HepG2 (cell line): Measurements from ENCODE around the gene RPS19BP1. TPM values are rescaled to one million over a fixed set of nuclear protein-coding genes. Genes with fewer than 3 reads are reported as not detected.

Experiments
- CHD2 ChIP-seq: IDR thresholded peaks from 2 replicates; pipeline ENCODE4 v1.6.1; 2011; ENCODE audit warnings: low read depth, low read length, improper control_type of control experiment
- ISL2 ChIP-seq: sonication (generic); formaldehyde crosslinking; IDR thresholded peaks from 2 replicates; pipeline ENCODE4 v1.5.0; 2020; ENCODE audit warnings: missing genetic modification reagents
- KIAA2018 ChIP-seq: sonication (generic); formaldehyde crosslinking; IDR thresholded peaks from 2 replicates; pipeline ENCODE4 v1.5.0; 2020; ENCODE audit warnings: mild to moderate bottlenecking, missing genetic modification reagents, borderline replicate concordance
- KLF11 ChIP-seq: IDR thresholded peaks from 2 replicates; pipeline ENCODE4 v1.6.1; 2016; ENCODE audit warnings: missing compliant biosample characterization
- MTF2 ChIP-seq: sonication (generic); formaldehyde crosslinking; IDR thresholded peaks from 2 replicates; pipeline ENCODE4 v1.5.0; 2020; ENCODE audit warnings: missing genetic modification reagents, borderline replicate concordance
- NFYB ChIP-seq: sonication (generic); formaldehyde crosslinking; IDR thresholded peaks from 2 replicates; pipeline ENCODE4 v1.4.0; 2020; ENCODE audit warnings: missing genetic modification reagents
- SOX13 ChIP-seq, 3 experiments: fragments of 450-650 bp in 1 of 3; sonication (generic) in 1 of 3; formaldehyde crosslinking in 1 of 3; IDR thresholded peaks in 2 of 3; conservative IDR thresholded peaks in 1 of 3; 2 replicates each; pipeline versions ENCODE4 v1.5.0 to v1.6.1; 2016 to 2020; ENCODE audit warnings: antibody characterized with exemption in 1 of 3, mild to moderate bottlenecking in 1 of 3, missing compliant biosample characterization in 1 of 3, missing genetic modification reagents in 1 of 3, moderate library complexity in 1 of 3
- TFDP1 ChIP-seq: IDR thresholded peaks from 2 replicates; pipeline ENCODE4 v1.6.1; 2016; ENCODE audit warnings: missing compliant biosample characterization, missing genetic modification reagents, borderline replicate concordance
- TMF1 ChIP-seq: sonication (generic); formaldehyde crosslinking; IDR thresholded peaks from 2 replicates; pipeline ENCODE4 v1.8.1; 2022; ENCODE audit warnings: low read depth, missing genetic modification reagents
- XRCC5 ChIP-seq: fragments of 200-400 bp; formaldehyde crosslinking; optimal IDR thresholded peaks from 2 replicates; pipeline ENCODE3; 2017; ENCODE audit warnings: mild to moderate bottlenecking, low read length
- ZBTB14 ChIP-seq: sonication (generic); formaldehyde crosslinking; IDR thresholded peaks from 2 replicates; pipeline ENCODE4 v1.4.0; 2020; ENCODE audit warnings: missing genetic modification reagents
- ZEB1 ChIP-seq: IDR thresholded peaks from 2 replicates; pipeline ENCODE4 v1.6.1; 2012; ENCODE audit warnings: mild to moderate bottlenecking, low read depth, inconsistent platforms; ENCODE audit not compliant: insufficient replicate concordance
- ZFAT ChIP-seq: sonication (generic); formaldehyde crosslinking; conservative IDR thresholded peaks from 2 replicates; pipeline ENCODE4 v1.8.1; 2023; ENCODE audit warnings: missing genetic modification reagents, inconsistent platforms
- ZMYM2 ChIP-seq: sonication (generic); formaldehyde crosslinking; IDR thresholded peaks from 2 replicates; pipeline ENCODE4 v1.8.0; 2022; ENCODE audit warnings: mild to moderate bottlenecking, missing genetic modification reagents
- ZNF652 ChIP-seq: IDR thresholded peaks from 2 replicates; pipeline ENCODE4 v1.6.1; 2016; ENCODE audit warnings: low read depth, borderline replicate concordance
- ZNF720 ChIP-seq: sonication (generic); formaldehyde crosslinking; IDR thresholded peaks from 2 replicates; pipeline ENCODE4 v1.4.0; 2020; ENCODE audit warnings: missing genetic modification reagents
- ZNF768 ChIP-seq: sonication (generic); formaldehyde crosslinking; IDR thresholded peaks from 2 replicates; pipeline ENCODE4 v1.4.0; 2020; ENCODE audit warnings: missing genetic modification reagents
- ZNF788 ChIP-seq: sonication (generic); formaldehyde crosslinking; IDR thresholded peaks from 2 replicates; pipeline ENCODE4 v1.5.0; 2020; ENCODE audit warnings: mild to moderate bottlenecking, missing genetic modification reagents, borderline replicate concordance
- ZNF883 ChIP-seq: sonication (generic); formaldehyde crosslinking; IDR thresholded peaks from 2 replicates; pipeline ENCODE4 v1.5.1; 2020; ENCODE audit warnings: mild to moderate bottlenecking, missing genetic modification reagents; ENCODE audit errors: not compliant biosample characterization
- ZSCAN29 ChIP-seq: sonication (generic); formaldehyde crosslinking; conservative IDR thresholded peaks from 2 replicates; pipeline ENCODE4 v1.4.0; 2020; ENCODE audit warnings: mild to moderate bottlenecking, missing genetic modification reagents
- polyA plus RNA-seq, 8 experiments: library from polyadenylated mRNA; depleted of rRNA in 3 of 8; stranded (reverse) in 7 of 8; unstranded in 1 of 8; fragments of >200 nt; fragmentation: Illumina TruSeq in 4 of 8; extraction: Trizol in 4 of 8; gene quantifications; 2 replicates each; pipeline versions ENCODE4 v1.2.1 to v1.2.3, GENCODE V29; 2011 to 2016; ENCODE audit warnings: low read depth in 4 of 8, missing spikeins in 1 of 8, mixed read lengths in 1 of 8; ENCODE audit not compliant: insufficient read depth in 1 of 8
- total RNA-seq, 5 experiments: library from RNA; depleted of rRNA; stranded (reverse); fragments of >200 nt; fragmentation: Illumina TruSeq; extraction: Trizol; gene quantifications; 2 replicates each; pipeline ENCODE4 v1.2.3, GENCODE V29; 2016; ENCODE audit warnings: low read depth in 1 of 5

Gene RPS19BP1
- total and polyA plus RNA-seq, 2 of the 13 experiments (the other 11 are each of a cell fraction or from before 2014, with no cell fraction given), result 44.3 to 81.3 TPM

- TF ChIP-seq ZBTB14 (CRISPR knock-in tag), result 0 out of 2 replicates have a peak, but pooled peaks have one; percentile 1
- no peak for TF ChIP-seq MTF2 (CRISPR knock-in tag)
- TF ChIP-seq ZEB1, result no peak
- TF ChIP-seq SOX13 (IDR thresholded peaks at IDR 0.05), result no peak
- TF ChIP-seq SOX13 (CRISPR knock-in tag; conservative IDR thresholded peaks at IDR 0.05 in 1 of 2, IDR thresholded peaks at IDR 0.05 in 1 of 2), result no peak; a peak in 1 of 4 replicates
- TF ChIP-seq TMF1 (CRISPR knock-in tag), result peak; percentile 80; the same call in 1 of the 2 replicates
- peak; percentile 45; the same call in 1 of the 2 replicates for TF ChIP-seq ZNF652 (CRISPR knock-in tag)
- 0 out of 2 replicates have a peak, but pooled peaks have one; percentile 49 for TF ChIP-seq ZSCAN29
- TF ChIP-seq ZNF883, result peak; percentile 65
- peak; percentile 3; the same call in 1 of the 2 replicates for TF ChIP-seq KLF11 (CRISPR knock-in tag)
- TF ChIP-seq ZNF768 (CRISPR knock-in tag), result peak; percentile 65; the same call in 1 of the 2 replicates
- no peak for TF ChIP-seq ZFAT (CRISPR knock-in tag)
- peak; percentile 7; the same call in 1 of the 2 replicates for TF ChIP-seq TFDP1 (CRISPR knock-in tag)
- TF ChIP-seq ZNF720, result no peak
- TF ChIP-seq XRCC5, result peak; percentile 59
- TF ChIP-seq NFYB (CRISPR knock-in tag), result peak; percentile 96
- TF ChIP-seq ZNF788 (CRISPR knock-in tag), result no peak
- no peak for TF ChIP-seq ISL2 (CRISPR knock-in tag)
- TF ChIP-seq CHD2, result peak; percentile 95
- TF ChIP-seq KIAA2018 (CRISPR knock-in tag), result no peak
- 0 out of 2 replicates have a peak, but pooled peaks have one; percentile 10 for TF ChIP-seq ZMYM2 (CRISPR knock-in tag)
Observed at GRCh38 chr22:39519681-39520225, 12.8 kb downstream of the RPS19BP1 start (continued).
